SKM-1 (cell line): ENCODE data around the gene STX8.

Source experiments
- DNase-seq: peaks from one replicate; lab custom pipeline; 2025; ENCODE audit not compliant: unreplicated experiment; lab: John Stamatoyannopoulos, UW

STX8 gene

GRCh38 chr17:9307313-9307998, 268.2 kb downstream of the STX8 start:
- no peak for DNase-seq

- DNase-seq, result no peak
Observed at GRCh38 chr17:9306086-9306485, 269.5 kb downstream of the STX8 start.

GRCh38 chr17:9299695-9300094, 275.9 kb downstream of the STX8 start:
- DNase-seq, result no peak

GRCh38 chr17:9298776-9299295, 276.8 kb downstream of the STX8 start:
- no peak for DNase-seq

GRCh38 chr17:9298135-9298534, 277.5 kb downstream of the STX8 start:
- no peak for DNase-seq

- no peak for DNase-seq
Observed at GRCh38 chr17:9294661-9295210, 280.9 kb downstream of the STX8 start.

GRCh38 chr17:9292561-9292941, 283.1 kb downstream of the STX8 start:
- DNase-seq, result no peak

- no peak for DNase-seq
Observed at GRCh38 chr17:9291912-9292560, 283.6 kb downstream of the STX8 start.

GRCh38 chr17:9290226-9290613, 285.4 kb downstream of the STX8 start:
- DNase-seq, result no peak

GRCh38 chr17:9287306-9287705, 288.3 kb downstream of the STX8 start:
- DNase-seq, result no peak

- DNase-seq, result no peak
Observed at GRCh38 chr17:9286434-9286833, 289.2 kb downstream of the STX8 start.

GRCh38 chr17:9285602-9286427, 289.8 kb downstream of the STX8 start:
- no peak for DNase-seq

GRCh38 chr17:9284884-9285283, 290.7 kb downstream of the STX8 start:
- no peak for DNase-seq

GRCh38 chr17:9283909-9284308, 291.7 kb downstream of the STX8 start:
- DNase-seq, result no peak

GRCh38 chr17:9279893-9280292, 295.7 kb downstream of the STX8 start:
- no peak for DNase-seq

- no peak for DNase-seq
Observed at GRCh38 chr17:9274973-9275372, 300.6 kb downstream of the STX8 start.

GRCh38 chr17:9273428-9274391, 301.9 kb downstream of the STX8 start:
- no peak for DNase-seq

- DNase-seq, result no peak
Observed at GRCh38 chr17:9272501-9273200, 303.0 kb downstream of the STX8 start.

- DNase-seq, result no peak
Observed at GRCh38 chr17:9271989-9272388, 303.6 kb downstream of the STX8 start.

- DNase-seq, result no peak
Observed at GRCh38 chr17:9270921-9271320, 304.7 kb downstream of the STX8 start.
